H1 (cell line): Measurements from ENCODE around the gene SLC8B1. TPM values are rescaled to one million over a fixed set of nuclear protein-coding genes. Genes with fewer than 3 reads are reported as not detected.

ENCODE experiments used
- CTCF ChIA-PET: fragments of 300-600 bp; sonication (Branson Sonifier 250); formaldehyde crosslinking; loops from one replicate; lab custom pipeline; 2021; ENCODE audit not compliant: partially characterized antibody; lab: Charles Lee
- POLR2A ChIA-PET: fragments of 300-600 bp; sonication (Branson Sonifier 250); formaldehyde crosslinking; loops from one replicate; lab custom pipeline; 2021; ENCODE audit warnings: inconsistent platforms; ENCODE audit not compliant: partially characterized antibody; lab: Charles Lee
- DNase-seq, 2 experiments: peaks; one replicate each; pipeline versions ENCODE4 v3.0.0 to v3.0.0-alpha.2; 2010 to 2022; ENCODE audit warnings: low spot score in 2 of 2, low read depth in 1 of 2, mixed read lengths in 1 of 2
- FAIRE-seq: peaks from 2 replicates; lab custom pipeline; 2011; peaks lifted over from hg19 to GRCh38; lab: Jason Lieb, UNC
- H2AFZ ChIP-seq: 2 replicates; pipeline ENCODE4 v1.8.1; 2012; ENCODE audit warnings: low read length, inconsistent platforms
- H2AK5ac ChIP-seq: 2 replicates; pipeline ENCODE4 v1.6.1; 2013; ENCODE audit warnings: low read depth, low read length
- H2BK120ac ChIP-seq: replicated peaks from 2 replicates; pipeline ENCODE3; 2013; ENCODE audit warnings: low read depth, low read length, inconsistent platforms
- H2BK12ac ChIP-seq: 2 replicates; pipeline ENCODE4 v1.6.1; 2013; ENCODE audit warnings: low read depth, low read length
- H2BK15ac ChIP-seq: 2 replicates; pipeline ENCODE4 v1.6.1; 2013; ENCODE audit warnings: low read length
- H2BK20ac ChIP-seq: 2 replicates; pipeline ENCODE4 v1.6.1; 2013; ENCODE audit warnings: low read length
- H2BK5ac ChIP-seq: 2 replicates; pipeline ENCODE4 v1.6.1; 2013; ENCODE audit warnings: low read depth, low read length
- H3K14ac ChIP-seq: 2 replicates; pipeline ENCODE4 v1.6.1; 2013; ENCODE audit warnings: inconsistent platforms; ENCODE audit not compliant: insufficient read length
- H3K18ac ChIP-seq: 2 replicates; pipeline ENCODE4 v1.6.1; 2013; ENCODE audit warnings: low read length; ENCODE audit errors: extremely low read depth
- H3K23ac ChIP-seq: 2 replicates; pipeline ENCODE4 v1.6.1; 2013; ENCODE audit warnings: inconsistent platforms; ENCODE audit not compliant: insufficient read length
- H3K23me2 ChIP-seq: 2 replicates; pipeline ENCODE4 v1.6.1; 2013; ENCODE audit warnings: low read depth, low read length
- H3K27ac ChIP-seq: 2 replicates; pipeline ENCODE4 v1.6.1; 2011; ENCODE audit warnings: low read depth, low read length, inconsistent platforms
- H3K27me3 ChIP-seq, 4 experiments: replicated peaks in 1 of 4; 1 replicate in 1 of 4; 2 replicates in 3 of 4; pipeline versions ENCODE4 v1.6.1 to v1.8.1; 2011 to 2013; ENCODE audit warnings: low read length in 3 of 4, mild to moderate bottlenecking in 3 of 4, inconsistent platforms in 2 of 4, mixed read lengths in 2 of 4, moderate library complexity in 1 of 4; ENCODE audit not compliant: control insufficient read depth in 3 of 4, insufficient read depth in 3 of 4; ENCODE audit errors: extremely low read depth in 1 of 4
- H3K36me3 ChIP-seq, 4 experiments: 2 replicates each; pipeline versions ENCODE4 v1.6.1 to v1.8.1; 2011 to 2013; ENCODE audit warnings: mild to moderate bottlenecking in 4 of 4, low read length in 3 of 4, moderate library complexity in 2 of 4, control low read depth in 1 of 4, inconsistent platforms in 1 of 4; ENCODE audit not compliant: insufficient read depth in 4 of 4, control insufficient read depth in 2 of 4
- H3K4ac ChIP-seq: replicated peaks from 2 replicates; pipeline ENCODE3; 2013; ENCODE audit warnings: low read length, low read depth, mixed read lengths, inconsistent platforms; ENCODE audit not compliant: insufficient read length
- H3K4me1 ChIP-seq, 4 experiments: replicated peaks in 1 of 4; 1 replicate in 1 of 4; 2 replicates in 3 of 4; pipeline versions ENCODE4 v1.6.1 to v1.8.1; 2011 to 2013; ENCODE audit warnings: low read length in 3 of 4, inconsistent platforms in 2 of 4, mixed read lengths in 1 of 4; ENCODE audit not compliant: insufficient read depth in 4 of 4, control insufficient read depth in 3 of 4
- H3K4me2 ChIP-seq, 2 experiments: 2 replicates each; pipeline versions ENCODE4 v1.6.1 to v1.8.1; 2011 to 2013; ENCODE audit warnings: low read depth in 2 of 2, low read length in 2 of 2, control low read depth in 1 of 2, inconsistent platforms in 1 of 2, mild to moderate bottlenecking in 1 of 2; ENCODE audit not compliant: insufficient read depth in 1 of 2
- H3K4me3 ChIP-seq, 4 experiments: fragments of 200-600, 300-600 bp in 1 of 4; sonication (generic), shearing (Covaris generic), sonication (Bioruptor Twin) in 1 of 4; 2 replicates each; pipeline versions ENCODE4 v1.5.1 to v1.8.1; 2011 to 2016; ENCODE audit warnings: low read length in 4 of 4, low read depth in 3 of 4, control low read depth in 2 of 4, inconsistent platforms in 2 of 4, mild to moderate bottlenecking in 2 of 4, mixed read lengths in 1 of 4, moderate library complexity in 1 of 4; ENCODE audit not compliant: insufficient read depth in 2 of 4; ENCODE audit errors: extremely low read depth in 1 of 4
- H3K56ac ChIP-seq: replicated peaks from 2 replicates; pipeline ENCODE3; 2013; ENCODE audit warnings: low read depth, mild to moderate bottlenecking, mixed read lengths, low read length, inconsistent platforms; ENCODE audit not compliant: insufficient read length
- H3K79me1 ChIP-seq: 2 replicates; pipeline ENCODE4 v1.6.1; 2013; ENCODE audit warnings: low read depth, low read length, control low read depth
- H3K79me2 ChIP-seq, 2 experiments: 2 replicates each; pipeline versions ENCODE4 v1.6.1 to v1.8.1; 2012 to 2013; ENCODE audit warnings: low read length in 2 of 2, mild to moderate bottlenecking in 2 of 2, inconsistent platforms in 1 of 2; ENCODE audit not compliant: insufficient read depth in 2 of 2, control insufficient read depth in 1 of 2
- H3K9ac ChIP-seq, 4 experiments: replicated peaks in 1 of 4; 1 replicate in 1 of 4; 2 replicates in 3 of 4; pipeline versions ENCODE4 v1.6.1 to v1.8.1; 2011 to 2013; ENCODE audit warnings: low read depth in 3 of 4, low read length in 3 of 4, control low read depth in 2 of 4, mild to moderate bottlenecking in 2 of 4, moderate library complexity in 2 of 4, inconsistent platforms in 1 of 4; ENCODE audit errors: extremely low read depth in 1 of 4
- H3K9me3 ChIP-seq, 2 experiments: 2 replicates each; pipeline versions ENCODE4 v1.6.1 to v1.8.1; 2012 to 2013; ENCODE audit warnings: mild to moderate bottlenecking in 2 of 2, moderate library complexity in 2 of 2, control low read depth in 1 of 2, inconsistent platforms in 1 of 2, low read depth in 1 of 2, low read length in 1 of 2, mixed read lengths in 1 of 2; ENCODE audit not compliant: insufficient read depth in 2 of 2
- H4K20me1 ChIP-seq, 2 experiments: replicated peaks in 1 of 2; 2 replicates each; pipeline versions ENCODE3 to v1.8.1; 2011 to 2013; ENCODE audit warnings: inconsistent platforms in 2 of 2, low read length in 2 of 2, mild to moderate bottlenecking in 1 of 2; ENCODE audit not compliant: insufficient read depth in 2 of 2, control insufficient read depth in 1 of 2
- H4K5ac ChIP-seq: 2 replicates; pipeline ENCODE4 v1.6.1; 2013; ENCODE audit warnings: low read length, low read depth, mixed read lengths, inconsistent platforms; ENCODE audit not compliant: insufficient read length
- H4K8ac ChIP-seq: 2 replicates; pipeline ENCODE4 v1.8.0; 2013; ENCODE audit warnings: mild to moderate bottlenecking, moderate library complexity, low read length, inconsistent platforms; ENCODE audit not compliant: insufficient read depth; ENCODE audit errors: extremely low read depth
- H4K91ac ChIP-seq: replicated peaks from 2 replicates; pipeline ENCODE3; 2013; ENCODE audit warnings: low read length, mixed read lengths, inconsistent platforms; ENCODE audit not compliant: insufficient read length
- CBX8 ChIP-seq: fragments of 300-800, 300-1000 bp; sonication (generic); IDR thresholded peaks from 2 replicates; pipeline ENCODE4 v1.7.1; 2016; ENCODE audit warnings: low read depth, low read length, borderline replicate concordance
- JUN ChIP-seq: IDR thresholded peaks from 2 replicates; pipeline ENCODE4 v1.6.1; 2011; ENCODE audit warnings: low read depth, mild to moderate bottlenecking, improper control_type of control experiment, low read length
- RBBP5 ChIP-seq: IDR thresholded peaks from 2 replicates; pipeline ENCODE4 v1.7.1; 2012; ENCODE audit warnings: low read depth, mild to moderate bottlenecking, inconsistent platforms, low read length, moderate library complexity, borderline replicate concordance
- RNF2 ChIP-seq: fragments of 200-900, 300-1000 bp; sonication (generic); IDR thresholded peaks from 2 replicates; pipeline ENCODE4 v1.7.1; 2016; ENCODE audit warnings: borderline replicate concordance, low read depth, mild to moderate bottlenecking, antibody characterized with exemption, low read length; ENCODE audit not compliant: poor library complexity, severe bottlenecking; ENCODE audit errors: missing control alignments
- SP4 ChIP-seq: IDR thresholded peaks from 2 replicates; pipeline ENCODE4 v1.6.1; 2012; ENCODE audit warnings: low read length, inconsistent platforms
- WGBS, 2 experiments: shearing (Covaris generic) in 1 of 2; methylation state at CpG; one replicate each; pipeline versions ENCODE4 v1.1.6 to v1.1.7; 2013 to 2015; ENCODE audit warnings: low lambda C conversion rate in 2 of 2, mixed read lengths in 2 of 2, inconsistent platforms in 1 of 2, low coverage in 1 of 2, missing lambda C conversion rate in 1 of 2; ENCODE audit not compliant: insufficient replicate concordance in 2 of 2, insufficient coverage in 1 of 2, insufficient read length in 1 of 2; ENCODE audit errors: extremely low coverage in 1 of 2, missing lambda C conversion rate in 1 of 2; 5-methylcytosine and 5-hydroxymethylcytosine counted together
- polyA plus RNA-seq, 7 experiments: library from polyadenylated mRNA; depleted of rRNA in 3 of 7; stranded (reverse) in 5 of 7; unstranded in 2 of 7; fragments of >200 nt in 5 of 7; fragments of 200-250 nt in 2 of 7; gene quantifications; 1 replicate in 5 of 7; 2 replicates in 1 of 7; 4 replicates in 1 of 7; pipeline versions ENCODE4 v1.2.1 to v1.2.3, GENCODE V29; 2011 to 2013; ENCODE audit warnings: missing spikeins in 2 of 7, mixed read lengths in 2 of 7
- total RNA-seq: library from RNA; stranded (reverse); fragmentation: NEBNext Ultra II Directional; extraction: Animal tissue kit (Norgen Biotek cat#: 25700); gene quantifications from 2 replicates; pipeline ENCODE4 v1.2.1, GENCODE V29; 2021

The SLC8B1 gene
- total and polyA plus RNA-seq, 2 of the 8 experiments (the other 6 are each of a cell fraction or from before 2014, with no cell fraction given), result 11.2 to 19.1 TPM

GRCh38 chr12:113260127-113260526 lies 74.8 kb downstream of the SLC8B1 start:
- H4K91ac ChIP-seq, result no peak overlapping the region
- H2BK12ac ChIP-seq, result no peak overlapping the region
- H3K27ac ChIP-seq, result no peak overlapping the region; the same call in 1 of the 2 replicates
- H3K4ac ChIP-seq, result no peak overlapping the region
- H3K4me3 ChIP-seq, result no peak overlapping the region
- CTCF ChIA-PET, result interaction anchor here (0.6 to 2.1 kb wide), 4 partner anchors 11 to 56 kb away, joined by 3 to 5 read pairs (median 3); no protein-coding TSS in a partner anchor
- peaks cover 0 to 3% (median 0%) of the 10 kb centered on the region in 4 experiments; a peak in 4 of 7 replicates for H3K4me1 ChIP-seq
- no peak for TF ChIP-seq RNF2
- TF ChIP-seq RBBP5, result no peak
- TF ChIP-seq JUN, result no peak
- no peak for TF ChIP-seq CBX8
- TF ChIP-seq SP4, result no peak
- TF ChIP-seq, all 59 proteins: peak for 0
- Histone ChIP-seq H4K5ac (no peak overlapping the region), H3K9me3 (no peaks in the 10 kb centered on the region), H3K4me2 (no peak overlapping the region), H2BK15ac (no peak overlapping the region), H3K23me2 (no peaks in the 10 kb centered on the region), H3K79me2 (no peaks in the 10 kb centered on the region), H3K23ac (no peak overlapping the region), H3K79me1 (no peaks in the 10 kb centered on the region), H3K27me3 (no peaks in the 10 kb centered on the region), H4K8ac (no peak overlapping the region), H2AFZ (no peak overlapping the region), H2BK120ac (no peak overlapping the region), H2AK5ac (no peak overlapping the region), H3K9ac (no peak overlapping the region), H4K20me1 (no peaks in the 10 kb centered on the region), H3K56ac (no peak overlapping the region), H3K18ac (no peak overlapping the region), H3K14ac (no peak overlapping the region), H2BK20ac (no peak overlapping the region), H3K36me3 (no peaks in the 10 kb centered on the region), H2BK5ac (no peak overlapping the region)
- FAIRE-seq (no peak), DNase-seq (no peak)
- 79% methylated on average over 5 of the region's 5 CpGs; no CpG with 5 or more reads in 1 of the 2 experiments for WGBS, 2 experiments
- POLR2A ChIA-PET, result interaction anchor here (1.1 to 1.3 kb wide), 2 partner anchors 12 to 15 kb away, joined by 3 to 4 read pairs; no protein-coding TSS in a partner anchor
